Bone marrow (tissue), 2 donors: ENCODE data around the gene CGREF1.
"Not testable (repeated sequence)": the region's sequence is repeated elsewhere in the genome, so short reads cannot be mapped to it uniquely, and the experiment has no call there.

Source experiments
- DNase-seq, 2 donors: peaks; one replicate each; lab custom pipeline; 2025; lab: John Stamatoyannopoulos, UW

The CGREF1 gene

GRCh38 chr2:27137322-27137935 lies 18.5 kb upstream of the CGREF1 start:
- no peak for DNase-seq

DNA sequence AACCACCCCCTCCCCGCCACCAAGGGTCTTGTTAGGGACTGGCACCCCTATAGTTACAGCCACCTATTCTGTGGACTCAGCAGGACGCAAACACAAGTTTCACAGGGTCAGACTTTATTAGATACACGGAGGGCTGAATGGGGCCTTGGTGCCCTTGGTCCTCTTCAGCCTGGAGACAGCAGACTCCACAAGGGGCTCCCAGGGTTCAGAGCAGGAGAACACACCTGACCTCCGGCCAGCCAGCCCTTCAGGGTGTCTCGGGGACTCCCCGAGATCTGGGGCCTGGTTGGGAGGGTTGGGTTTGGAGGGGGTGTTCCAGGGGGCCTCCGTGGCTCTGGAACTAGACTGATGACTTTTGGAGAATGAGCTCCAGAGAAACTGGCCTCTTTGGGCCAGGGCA lies 17.8 kb upstream of the CGREF1 start:
- no peak for DNase-seq

GRCh38 chr2:27135478-27135955 lies 16.6 kb upstream of the CGREF1 start:
- no peak for DNase-seq

GRCh38 chr2:27134781-27135477 lies 16.0 kb upstream of the CGREF1 start:
- no peak for DNase-seq

- peak; percentile 88 to 92 for DNase-seq
Measured at GRCh38 chr2:27133905-27134780, 15.2 kb upstream of the CGREF1 start, which contains the start of gene PREB. PREB (minus strand) TSS chr2:27134636; CDS start chr2:27134421, 215 bp downstream.

DNA sequence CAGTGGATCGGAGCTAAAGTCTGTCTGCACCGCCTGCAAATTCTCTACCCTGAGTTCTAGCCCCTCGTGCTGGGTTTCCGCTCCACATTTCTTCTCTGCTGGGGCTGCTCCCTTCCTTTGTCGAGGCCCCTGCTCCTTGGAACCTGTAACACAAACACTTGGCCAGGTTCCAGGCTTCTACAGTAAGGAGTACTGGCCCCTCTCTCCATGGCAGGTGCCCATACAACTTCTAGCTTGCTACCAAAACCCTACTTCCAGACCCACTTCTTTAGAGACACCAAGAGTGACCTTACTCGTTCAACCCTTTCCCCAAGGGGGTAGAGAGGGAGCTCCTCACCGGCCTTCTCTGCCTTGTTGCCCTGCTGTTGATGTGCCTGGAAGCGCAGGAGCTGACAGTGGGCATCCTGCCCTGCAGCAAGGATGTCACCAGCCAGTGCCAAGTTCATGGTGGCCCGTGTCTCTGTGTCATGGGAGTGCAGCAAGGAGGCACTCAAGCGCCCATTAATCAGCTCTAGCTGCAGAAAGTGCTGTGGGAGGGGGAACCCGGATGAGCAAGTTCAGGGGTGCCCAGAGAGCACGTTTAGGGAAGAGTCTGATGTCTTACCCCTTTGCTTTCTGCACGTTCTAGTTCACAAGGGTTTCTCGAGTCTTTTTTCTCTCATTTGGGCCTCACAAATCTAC lies 14.4 kb upstream of the CGREF1 start:
- no peak for DNase-seq

- DNase-seq, result no peak
Measured at GRCh38 chr2:27131429-27131828, 12.5 kb upstream of the CGREF1 start.

DNA sequence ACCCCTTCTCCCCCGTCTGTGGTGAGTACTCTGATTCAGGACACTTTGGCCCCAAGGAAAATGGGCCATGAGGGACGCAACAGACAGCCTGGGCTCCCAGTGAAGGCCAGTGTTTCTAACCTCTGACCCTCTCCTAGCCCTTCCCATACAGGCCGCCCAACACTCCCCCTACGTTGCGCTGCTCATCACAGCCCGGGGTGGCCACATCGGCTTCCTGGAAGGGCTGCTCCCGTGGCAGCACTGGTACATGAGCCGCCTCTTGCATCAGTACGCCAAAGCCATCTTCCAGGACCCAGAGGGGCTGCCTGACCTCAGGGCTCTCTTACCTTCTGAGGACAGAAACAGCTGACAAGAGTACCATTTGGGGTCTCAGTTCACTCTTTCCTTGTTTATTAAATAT lies 11.5 kb upstream of the CGREF1 start:
- DNase-seq, result no peak

DNA sequence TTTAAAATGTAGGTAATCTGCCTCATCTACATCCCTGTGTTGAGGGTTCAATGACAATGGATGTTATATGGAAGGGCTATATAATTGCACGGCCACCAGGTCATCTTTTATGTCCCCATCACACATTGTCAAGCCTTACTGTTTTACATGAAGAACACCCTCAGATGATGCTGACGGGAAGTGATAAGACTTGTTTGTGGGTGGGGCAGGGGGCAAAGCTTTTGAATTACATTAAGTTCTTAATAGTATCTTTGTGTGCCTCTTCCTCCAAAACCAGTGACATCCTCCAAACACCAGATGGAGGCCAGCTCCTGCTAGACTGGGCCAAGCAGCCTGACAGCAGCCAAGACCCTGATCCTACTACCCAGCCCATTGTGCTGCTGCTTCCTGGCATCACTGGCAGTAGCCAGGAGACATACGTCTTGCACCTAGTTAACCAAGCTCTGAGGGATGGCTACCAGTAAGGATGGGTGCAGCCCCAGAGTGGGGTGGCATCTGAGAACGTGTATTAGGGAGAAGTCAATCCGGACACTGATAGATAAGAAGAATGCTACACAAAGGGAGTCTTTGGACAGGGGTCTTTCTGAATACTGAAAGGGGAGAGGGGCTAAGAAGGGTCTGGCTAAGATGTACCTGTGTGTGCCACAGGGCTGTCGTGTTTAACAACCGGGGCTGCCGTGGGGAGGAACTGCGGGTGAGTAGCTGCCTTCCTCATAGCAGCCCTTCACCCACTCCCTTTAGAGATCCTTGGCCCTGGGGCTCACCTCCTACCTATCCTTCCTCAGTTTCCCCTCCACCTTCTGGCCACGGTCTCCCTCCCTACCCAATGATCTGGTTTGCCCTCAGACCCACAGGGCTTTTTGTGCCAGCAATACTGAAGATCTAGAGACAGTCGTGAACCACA lies 10.0 kb upstream of the CGREF1 start:
- no peak for DNase-seq

GRCh38 chr2:27127883-27128667 lies 9.1 kb upstream of the CGREF1 start:
- no peak for DNase-seq

GRCh38 chr2:27126252-27126710 lies 7.4 kb upstream of the CGREF1 start:
- DNase-seq, result no peak

DNA sequence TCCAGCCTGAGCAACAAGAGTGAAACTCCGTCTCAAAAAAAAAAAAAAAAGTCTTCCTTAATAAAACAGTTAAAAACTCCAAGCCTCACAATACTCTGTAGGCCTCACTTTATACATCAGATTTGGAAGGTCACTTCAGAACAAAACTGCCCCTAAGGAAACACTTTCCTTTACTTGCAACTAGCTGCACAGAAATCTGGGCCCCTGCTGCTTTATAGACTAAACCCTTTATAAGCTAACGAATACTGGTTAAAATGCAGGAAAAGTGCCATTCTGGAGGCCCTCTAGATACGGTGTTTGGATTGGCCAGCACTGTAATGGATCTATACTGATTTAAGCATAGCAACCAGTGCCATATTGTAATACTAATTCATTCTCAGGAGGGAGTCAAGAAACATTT lies 6.2 kb upstream of the CGREF1 start:
- DNase-seq, result no peak

DNA sequence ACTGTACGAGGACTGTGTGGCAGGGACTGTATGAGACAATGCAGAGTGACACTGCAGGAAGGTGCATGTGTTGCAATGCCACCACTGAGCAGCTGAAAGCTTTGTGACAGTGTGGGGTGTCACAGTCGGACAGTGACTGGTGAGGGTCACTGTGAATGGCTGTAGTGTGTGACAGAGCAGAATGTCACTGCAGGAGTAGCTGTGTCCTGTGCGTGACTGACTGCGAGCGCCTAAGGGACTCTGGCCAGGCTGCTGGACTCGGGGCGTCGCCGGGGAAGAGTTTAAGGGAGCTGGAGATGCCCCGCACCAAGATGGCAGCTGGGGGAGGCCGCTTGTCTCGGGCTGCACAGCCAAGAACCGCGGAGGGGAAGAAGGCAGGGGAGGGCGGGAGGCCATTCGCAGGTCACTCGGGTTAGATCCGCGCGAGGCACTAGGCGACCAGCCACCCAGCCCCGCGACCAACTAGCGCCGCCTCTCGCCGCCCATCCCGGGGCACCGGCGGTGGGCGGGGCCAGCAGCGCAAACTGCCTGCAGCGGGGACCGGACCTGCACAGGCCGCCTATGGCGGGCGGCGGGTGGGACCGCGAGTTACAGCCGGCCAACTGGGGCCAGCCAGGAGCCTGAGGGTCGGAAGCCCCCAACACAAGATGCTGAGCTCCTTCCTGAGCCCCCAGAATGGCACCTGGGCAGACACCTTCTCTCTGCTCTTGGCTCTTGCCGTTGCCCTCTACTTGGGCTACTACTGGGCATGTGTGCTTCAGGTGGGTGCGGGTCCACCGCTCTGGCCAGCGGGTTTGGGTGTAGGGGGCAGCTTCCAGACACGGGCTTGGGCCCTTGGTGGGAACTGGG lies 4.6 kb upstream of the CGREF1 start, which contains the start of gene ABHD1:
Gene ABHD1 (plus strand): TSS at position 514 of the 849 bp plus-strand sequence. CDS start 134 bp downstream, at position 648.
- DNase-seq, result peak; percentile 11 to 55

GRCh38 chr2:27122791-27123190 lies 3.9 kb upstream of the CGREF1 start:
- no peak for DNase-seq

DNA sequence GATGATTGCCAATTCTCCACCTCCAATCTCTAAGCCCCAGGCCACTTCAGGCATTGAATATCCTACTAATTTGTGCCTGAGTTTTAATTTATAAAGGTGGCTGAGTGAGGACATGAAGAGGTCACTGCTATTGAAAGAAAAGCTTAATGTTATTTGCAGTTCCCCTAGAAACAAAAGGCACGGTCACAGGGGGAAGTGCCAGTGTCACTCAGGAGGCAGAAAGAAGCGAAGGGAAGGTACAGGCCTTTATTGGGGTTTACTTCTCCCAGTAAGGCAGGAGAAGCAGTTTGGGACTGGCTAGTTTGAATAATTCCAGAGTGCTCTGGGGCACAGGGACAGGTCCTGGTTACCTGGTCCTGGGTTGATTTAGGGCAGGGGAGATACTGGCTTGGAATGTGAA lies 3.0 kb upstream of the CGREF1 start:
- DNase-seq, result no peak

DNA sequence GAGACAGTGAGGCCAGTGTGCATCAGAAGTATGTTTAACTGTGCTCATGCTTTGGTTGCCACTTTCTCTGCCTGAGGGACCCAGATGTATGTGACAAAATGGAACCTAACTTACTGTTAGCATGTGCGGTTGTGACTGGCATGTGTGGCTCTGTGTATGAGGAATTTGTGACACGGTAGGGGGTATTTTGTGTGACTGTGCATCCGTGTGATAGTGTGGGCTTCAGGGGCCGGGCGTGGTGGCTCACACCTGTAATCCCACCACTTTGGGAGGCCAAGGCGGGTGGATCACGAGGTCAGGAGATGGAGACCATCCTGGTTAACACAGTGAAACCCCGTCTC lies 372 bp upstream of the CGREF1 start:
- DNase-seq, result not testable (repeated sequence)

DNA sequence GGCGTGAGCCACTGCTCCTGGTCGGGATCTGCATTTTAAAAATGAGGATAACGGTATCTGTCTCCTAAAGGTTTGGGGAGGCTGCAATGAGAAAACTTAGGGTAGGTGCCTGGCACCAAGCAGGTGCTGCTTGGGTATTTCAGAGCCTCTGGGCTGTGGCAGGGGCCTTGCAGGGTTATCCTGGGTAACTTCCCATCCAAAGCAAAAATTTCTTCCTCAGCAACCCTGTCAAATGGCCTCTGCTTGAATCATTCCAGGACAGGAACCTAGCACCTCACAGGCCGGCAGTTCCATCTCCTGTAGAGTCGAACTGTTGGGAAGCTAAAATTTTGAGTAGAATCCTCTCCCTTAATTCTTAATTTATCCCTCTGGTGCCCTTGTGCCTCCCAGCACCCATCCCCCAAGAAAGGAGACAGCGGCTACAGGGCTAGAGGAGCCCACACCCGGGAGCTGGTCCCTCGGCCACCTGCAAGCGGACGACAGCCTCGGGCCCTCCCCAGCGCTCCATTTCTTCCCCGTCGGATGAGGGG lies 868 bp downstream of the CGREF1 start:
- no peak for DNase-seq

DNA sequence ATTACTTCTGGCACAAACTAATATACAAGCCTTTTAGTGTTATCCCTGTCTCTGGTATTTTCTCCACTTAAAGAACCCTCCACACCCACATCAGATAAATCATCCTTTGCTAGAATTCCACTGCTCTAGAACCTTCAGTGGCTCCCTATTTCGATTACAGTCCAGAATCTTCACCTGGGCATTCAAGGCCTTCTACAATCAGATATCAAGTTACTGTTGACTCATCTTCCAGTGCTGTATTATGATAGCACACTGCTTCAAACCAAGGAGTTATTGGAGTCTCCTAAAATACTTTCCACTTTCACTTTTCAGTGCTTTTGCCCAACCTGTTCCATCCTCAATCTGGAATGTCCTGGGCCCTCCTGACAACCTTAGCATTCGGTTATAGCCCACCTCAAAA lies 3.4 kb downstream of the CGREF1 start:
- no peak for DNase-seq
